ENCODE measurements around the gene UBALD2. TPM values are rescaled to one million over a fixed set of nuclear protein-coding genes. Genes with fewer than 3 reads are reported as not detected.

UBALD2 gene
- total and polyA plus RNA-seq, 2 donors (not counting 3 experiments of a cell fraction or from before 2014, with no cell fraction given), result 46.9 to 70.9 TPM

GRCh38 chr17:76260669-76261068 lies 4.5 kb upstream of the UBALD2 start:
- ChIA-PET CTCF (no interaction called here), POLR2A (no interaction called here)

More at GRCh38 chr17:76260669-76261068, 4.5 kb upstream of the UBALD2 start:
- Histone ChIP-seq H2AFZ (ENCODE audit: low read depth, low read length) (peak overlapping the region; percentile 29), H3K79me2 (ENCODE audit: control insufficient read depth, insufficient read depth, low read length) (peaks cover under 1% of the 10 kb centered on the region), H4K20me1 (replicated peaks; ENCODE audit: control insufficient read depth, extremely low read depth, insufficient read depth, low read length) (no peaks in the 10 kb centered on the region), H3K27ac (ENCODE audit: insufficient read depth, low read depth, low read length) (no peak overlapping the region), H3K4me2 (ENCODE audit: insufficient read depth, low read length) (no peak overlapping the region), H3K27me3 (ENCODE audit: control insufficient read depth in 2 of 2, insufficient read depth in 2 of 2, low read length in 2 of 2) (no peaks in the 10 kb centered on the region), H3K4me3 (replicated peaks in 1 of 3; ENCODE audit: insufficient read depth in 1 of 3, low read depth in 1 of 3, low read length in 3 of 3) (no peak overlapping the region), H3K36me3 (ENCODE audit: control insufficient read depth in 2 of 2, extremely low read depth in 1 of 2, insufficient read depth in 2 of 2, low read length in 2 of 2) (no peaks in the 10 kb centered on the region), H3K9me3 (replicated peaks; ENCODE audit: control insufficient read depth, insufficient read depth, low read length) (no peaks in the 10 kb centered on the region), H3K4me1 (ENCODE audit: control insufficient read depth, extremely low read depth, insufficient read depth, low read length) (peaks cover 35% of the 10 kb centered on the region), H3K9me1 (replicated peaks; ENCODE audit: control insufficient read depth, extremely low read depth, insufficient read depth, low read length) (no peaks in the 10 kb centered on the region), H3K9ac (replicated peaks; ENCODE audit: extremely low read depth, insufficient read depth, low read length) (no peak overlapping the region)
- intact Hi-C loops (cut with micrococcal nuclease), result loop anchor here (5.0 kb wide), 1 partner anchor 138 kb away; no protein-coding TSS in a partner anchor
- no TSS peak for BruUV-seq (replicated peaks)
- TF ChIP-seq CTCF (IDR thresholded peaks at IDR 0.05; ENCODE audit: extremely low read depth in 1 of 2, insufficient read depth in 1 of 2, low read depth in 1 of 2, low read length in 2 of 2) (no peak), POLR2A (IDR thresholded peaks at IDR 0.05; ENCODE audit: low read depth, low read length) (no peak), GATA2 (IDR thresholded peaks at IDR 0.05; ENCODE audit: insufficient read depth, insufficient read length, low read depth, low read length) (no peak), FOS (IDR thresholded peaks at IDR 0.05; ENCODE audit: borderline replicate concordance, insufficient read depth, low read length) (no peak), POLR2AphosphoS5 (IDR thresholded peaks at IDR 0.05; ENCODE audit: insufficient read depth, low read depth, low read length) (no peak), EZH2 (IDR thresholded peaks at IDR 0.05; ENCODE audit: borderline replicate concordance, low read depth, low read length, severe bottlenecking) (no peak), MYC (IDR thresholded peaks at IDR 0.05; ENCODE audit: low read depth, low read length) (no peak), MAX (IDR thresholded peaks at IDR 0.05; ENCODE audit: insufficient read depth, insufficient read length) (no peak), JUN (IDR thresholded peaks at IDR 0.05; ENCODE audit: borderline replicate concordance, insufficient read depth, insufficient read length, low read depth) (no peak)
- no peak for FAIRE-seq
- dilution Hi-C loops (cut with MboI; ENCODE audit: extremely low pct_ligation_motif_present, low sequenced_read_pairs), result no loop called here
- DNase-seq (ENCODE audit: low read depth, low spot score), result no peak

Measured in endothelial cell of umbilical vein (primary cell).